ENCODE measurements around the gene ELP6.

DNA sequence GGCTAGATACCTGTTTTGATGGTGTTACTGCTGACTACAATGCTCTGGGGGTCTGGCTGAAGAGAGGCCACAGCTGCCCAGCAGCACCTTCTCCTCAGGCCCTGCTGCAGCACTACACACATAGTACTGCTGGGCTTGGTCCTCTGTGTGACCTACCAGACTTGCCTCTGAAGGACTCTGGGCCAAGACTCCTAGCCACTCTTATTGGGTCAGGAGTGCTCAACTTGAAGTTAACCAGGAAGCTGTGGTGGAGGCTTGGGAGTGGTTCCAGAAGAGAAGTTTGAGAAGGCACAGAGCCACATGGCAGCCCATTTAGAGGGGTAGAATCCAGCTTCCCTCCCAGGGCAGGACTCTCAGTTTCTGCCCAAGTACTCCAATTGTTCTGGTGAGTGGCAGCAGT is 16.6 kb downstream of the ELP6 start:
- TF ChIP-seq, protein P1, sequence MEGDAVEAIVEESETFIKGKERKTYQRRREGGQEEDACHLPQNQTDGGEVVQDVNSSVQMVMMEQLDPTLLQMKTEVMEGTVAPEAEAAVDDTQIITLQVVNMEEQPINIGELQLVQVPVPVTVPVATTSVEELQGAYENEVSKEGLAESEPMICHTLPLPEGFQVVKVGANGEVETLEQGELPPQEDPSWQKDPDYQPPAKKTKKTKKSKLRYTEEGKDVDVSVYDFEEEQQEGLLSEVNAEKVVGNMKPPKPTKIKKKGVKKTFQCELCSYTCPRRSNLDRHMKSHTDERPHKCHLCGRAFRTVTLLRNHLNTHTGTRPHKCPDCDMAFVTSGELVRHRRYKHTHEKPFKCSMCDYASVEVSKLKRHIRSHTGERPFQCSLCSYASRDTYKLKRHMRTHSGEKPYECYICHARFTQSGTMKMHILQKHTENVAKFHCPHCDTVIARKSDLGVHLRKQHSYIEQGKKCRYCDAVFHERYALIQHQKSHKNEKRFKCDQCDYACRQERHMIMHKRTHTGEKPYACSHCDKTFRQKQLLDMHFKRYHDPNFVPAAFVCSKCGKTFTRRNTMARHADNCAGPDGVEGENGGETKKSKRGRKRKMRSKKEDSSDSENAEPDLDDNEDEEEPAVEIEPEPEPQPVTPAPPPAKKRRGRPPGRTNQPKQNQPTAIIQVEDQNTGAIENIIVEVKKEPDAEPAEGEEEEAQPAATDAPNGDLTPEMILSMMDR (IDR thresholded peaks at IDR 0.05; ENCODE audit: poor library complexity, severe bottlenecking) = no peak
- TF ChIP-seq EZH2 (IDR thresholded peaks at IDR 0.05; ENCODE audit: borderline replicate concordance, insufficient read depth, low read length, poor library complexity, severe bottlenecking) (no peak), RAD21 (conservative IDR thresholded peaks at IDR 0.05) (no peak), POLR2AphosphoS5 (IDR thresholded peaks at IDR 0.05) (no peak), TAF1 (IDR thresholded peaks at IDR 0.05; ENCODE audit: low read depth) (no peak), SMC3 (conservative IDR thresholded peaks at IDR 0.05; ENCODE audit: poor library complexity) (no peak)
- TF ChIP-seq, protein P2, sequence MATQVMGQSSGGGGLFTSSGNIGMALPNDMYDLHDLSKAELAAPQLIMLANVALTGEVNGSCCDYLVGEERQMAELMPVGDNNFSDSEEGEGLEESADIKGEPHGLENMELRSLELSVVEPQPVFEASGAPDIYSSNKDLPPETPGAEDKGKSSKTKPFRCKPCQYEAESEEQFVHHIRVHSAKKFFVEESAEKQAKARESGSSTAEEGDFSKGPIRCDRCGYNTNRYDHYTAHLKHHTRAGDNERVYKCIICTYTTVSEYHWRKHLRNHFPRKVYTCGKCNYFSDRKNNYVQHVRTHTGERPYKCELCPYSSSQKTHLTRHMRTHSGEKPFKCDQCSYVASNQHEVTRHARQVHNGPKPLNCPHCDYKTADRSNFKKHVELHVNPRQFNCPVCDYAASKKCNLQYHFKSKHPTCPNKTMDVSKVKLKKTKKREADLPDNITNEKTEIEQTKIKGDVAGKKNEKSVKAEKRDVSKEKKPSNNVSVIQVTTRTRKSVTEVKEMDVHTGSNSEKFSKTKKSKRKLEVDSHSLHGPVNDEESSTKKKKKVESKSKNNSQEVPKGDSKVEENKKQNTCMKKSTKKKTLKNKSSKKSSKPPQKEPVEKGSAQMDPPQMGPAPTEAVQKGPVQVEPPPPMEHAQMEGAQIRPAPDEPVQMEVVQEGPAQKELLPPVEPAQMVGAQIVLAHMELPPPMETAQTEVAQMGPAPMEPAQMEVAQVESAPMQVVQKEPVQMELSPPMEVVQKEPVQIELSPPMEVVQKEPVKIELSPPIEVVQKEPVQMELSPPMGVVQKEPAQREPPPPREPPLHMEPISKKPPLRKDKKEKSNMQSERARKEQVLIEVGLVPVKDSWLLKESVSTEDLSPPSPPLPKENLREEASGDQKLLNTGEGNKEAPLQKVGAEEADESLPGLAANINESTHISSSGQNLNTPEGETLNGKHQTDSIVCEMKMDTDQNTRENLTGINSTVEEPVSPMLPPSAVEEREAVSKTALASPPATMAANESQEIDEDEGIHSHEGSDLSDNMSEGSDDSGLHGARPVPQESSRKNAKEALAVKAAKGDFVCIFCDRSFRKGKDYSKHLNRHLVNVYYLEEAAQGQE (IDR thresholded peaks at IDR 0.05; ENCODE audit: borderline replicate concordance) = no peak
